Neural cell (in vitro differentiated cells): Measurements from ENCODE around the gene MBNL2. TPM values are rescaled to one million over a fixed set of nuclear protein-coding genes. Genes with fewer than 3 reads are reported as not detected.

Source experiments
- H2AFZ ChIP-seq: fragments of 200-600, 300-800 bp; sonication (generic), shearing (Covaris generic); 2 replicates; pipeline ENCODE4 v1.6.0; 2014; ENCODE audit warnings: low read depth, mild to moderate bottlenecking, antibody characterized with exemption, low read length, moderate library complexity
- H3F3A ChIP-seq: fragments of 200-600 bp; shearing (Covaris generic); 2 replicates; pipeline ENCODE4 v1.6.1; 2016; ENCODE audit warnings: mild to moderate bottlenecking, moderate library complexity, mixed read lengths, antibody characterized with exemption, low read length; ENCODE audit not compliant: insufficient read depth, poor library complexity, severe bottlenecking
- H3K27ac ChIP-seq: fragments of 200-600, 300-800 bp; sonication (generic), shearing (Covaris generic); 2 replicates; pipeline ENCODE4 v1.5.1; 2014; ENCODE audit warnings: mild to moderate bottlenecking, low read length, moderate library complexity
- H3K27me3 ChIP-seq: fragments of 300-800, 200-600 bp; sonication (generic), shearing (Covaris generic); 2 replicates; pipeline ENCODE4 v1.6.0; 2014; ENCODE audit warnings: mild to moderate bottlenecking, low read depth, low read length, moderate library complexity; ENCODE audit not compliant: insufficient read depth
- H3K36me3 ChIP-seq: fragments of 300-800, 200-600 bp; sonication (generic), shearing (Covaris generic); 2 replicates; pipeline ENCODE4 v1.5.1; 2014; ENCODE audit warnings: mild to moderate bottlenecking, antibody characterized with exemption, low read length, moderate library complexity; ENCODE audit not compliant: insufficient read depth
- H3K4me2 ChIP-seq: fragments of 300-800, 200-600 bp; sonication (generic), shearing (Covaris generic); 2 replicates; pipeline ENCODE4 v1.6.0; 2014; ENCODE audit warnings: mild to moderate bottlenecking, low read length
- H3K4me3 ChIP-seq: fragments of 300-800, 200-600 bp; sonication (generic), shearing (Covaris generic); 2 replicates; pipeline ENCODE4 v1.5.1; 2014; ENCODE audit warnings: mild to moderate bottlenecking, low read length, moderate library complexity
- H3K79me2 ChIP-seq: fragments of 200-600 bp; shearing (Covaris generic); replicated peaks from 2 replicates; pipeline ENCODE4 v1.6.0; 2014; ENCODE audit warnings: mild to moderate bottlenecking, low read length, moderate library complexity; ENCODE audit not compliant: insufficient read depth
- H3K9ac ChIP-seq: fragments of 300-800, 200-600 bp; sonication (generic), shearing (Covaris generic); 2 replicates; pipeline ENCODE4 v1.6.1; 2016; ENCODE audit warnings: mild to moderate bottlenecking, low read length, mixed read lengths
- H3K9me2 ChIP-seq: fragments of 200-600 bp; shearing (Covaris generic); 2 replicates; pipeline ENCODE4 v1.6.1; 2016; ENCODE audit warnings: mild to moderate bottlenecking, low read length, mixed read lengths; ENCODE audit not compliant: insufficient read depth
- H3K9me3 ChIP-seq: fragments of 200-600, 300-800 bp; sonication (generic), shearing (Covaris generic); 2 replicates; pipeline ENCODE4 v1.6.1; 2016; ENCODE audit warnings: mild to moderate bottlenecking, mixed run types, low read length, moderate library complexity, mixed read lengths
- H4K20me1 ChIP-seq: fragments of 200-600 bp; shearing (Covaris generic); 2 replicates; pipeline ENCODE4 v1.6.1; 2016; ENCODE audit warnings: mild to moderate bottlenecking, mixed run types; ENCODE audit not compliant: insufficient read depth
- EP300 ChIP-seq: fragments of 450-650 bp; conservative IDR thresholded peaks from 2 replicates; pipeline ENCODE4 v1.6.1; 2014; ENCODE audit warnings: antibody characterized with exemption, mild to moderate bottlenecking, moderate library complexity; ENCODE audit not compliant: poor library complexity, severe bottlenecking
- EZH2 ChIP-seq: fragments of 200-600, 300-800 bp; shearing (Covaris generic), sonication (generic); IDR thresholded peaks from 2 replicates; pipeline ENCODE4 v1.6.1; 2014; ENCODE audit warnings: antibody characterized with exemption, low read length, borderline replicate concordance, mild to moderate bottlenecking; ENCODE audit not compliant: insufficient read depth, poor library complexity, severe bottlenecking
- MXI1 ChIP-seq: fragments of 450-650 bp; conservative IDR thresholded peaks from 2 replicates; pipeline ENCODE4 v1.6.1; 2014; ENCODE audit warnings: antibody characterized with exemption, mild to moderate bottlenecking; ENCODE audit not compliant: poor library complexity, severe bottlenecking
- POLR2AphosphoS5 ChIP-seq: IDR thresholded peaks from 2 replicates; pipeline ENCODE4 v1.6.1; 2012
- RAD21 ChIP-seq: fragments of 450-650 bp; conservative IDR thresholded peaks from 2 replicates; pipeline ENCODE4 v1.6.1; 2014; ENCODE audit warnings: antibody characterized with exemption, mild to moderate bottlenecking, moderate library complexity
- SMC3 ChIP-seq: fragments of 450-650 bp; conservative IDR thresholded peaks from 2 replicates; pipeline ENCODE4 v1.6.1; 2014; ENCODE audit warnings: antibody characterized with exemption, mild to moderate bottlenecking, moderate library complexity; ENCODE audit not compliant: poor library complexity
- TAF1 ChIP-seq: IDR thresholded peaks from 2 replicates; pipeline ENCODE4 v1.6.1; 2012; ENCODE audit warnings: low read depth
- polyA plus RNA-seq: library from polyadenylated mRNA; depleted of rRNA; stranded (reverse); fragments of >200 nt; gene quantifications from 2 replicates; pipeline ENCODE4 v1.2.3, GENCODE V29; 2014
- TF ChIP-seq, protein P1 (sequence below): IDR thresholded peaks from 2 replicates; pipeline ENCODE4 v1.6.1; 2012; ENCODE audit warnings: borderline replicate concordance
- TF ChIP-seq, protein P2 (sequence below): fragments of 450-650 bp; IDR thresholded peaks from 2 replicates; pipeline ENCODE4 v1.5.1; 2014; ENCODE audit warnings: antibody characterized with exemption, mild to moderate bottlenecking, moderate library complexity; ENCODE audit not compliant: poor library complexity, severe bottlenecking

The MBNL2 gene
- polyA plus RNA-seq, 1 donor from 2014 or later, result 4.3 TPM

DNA sequence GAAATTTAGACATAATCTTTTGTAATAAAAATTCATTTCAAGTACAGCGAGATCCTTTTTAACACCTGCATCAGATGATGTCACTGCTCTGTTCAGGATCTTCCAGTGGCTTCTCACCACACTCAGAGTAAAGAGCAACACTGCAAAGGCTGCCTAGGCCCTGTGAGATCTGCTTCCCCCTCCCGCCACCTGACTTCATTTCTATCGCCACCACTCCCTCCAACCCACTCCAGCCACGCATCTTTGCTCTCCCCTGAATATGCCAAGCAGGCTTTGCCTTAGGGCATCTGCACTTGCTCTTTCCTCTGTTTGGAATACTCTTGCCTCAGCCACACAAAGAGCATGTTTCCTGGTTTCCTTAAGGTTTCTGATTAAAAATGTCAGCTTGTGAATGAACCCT lies 58.3 kb downstream of the MBNL2 start:
- no peaks in the 10 kb centered on the region for H3K9me2 ChIP-seq
- H2AFZ ChIP-seq, result no peak overlapping the region
- H3K9ac ChIP-seq, result no peak overlapping the region
- peaks cover 3% of the 10 kb centered on the region for H3K79me2 ChIP-seq
- no peak overlapping the region for H3K4me3 ChIP-seq
- no peaks in the 10 kb centered on the region for H3K9me3 ChIP-seq
- no peaks in the 10 kb centered on the region for H3K36me3 ChIP-seq
- no peaks in the 10 kb centered on the region for H4K20me1 ChIP-seq
- no peaks in the 10 kb centered on the region for H3K27me3 ChIP-seq
- H3K27ac ChIP-seq, result no peak overlapping the region
- H3F3A ChIP-seq, result no peaks in the 10 kb centered on the region
- no peak overlapping the region for H3K4me2 ChIP-seq
- TF ChIP-seq, protein P1, sequence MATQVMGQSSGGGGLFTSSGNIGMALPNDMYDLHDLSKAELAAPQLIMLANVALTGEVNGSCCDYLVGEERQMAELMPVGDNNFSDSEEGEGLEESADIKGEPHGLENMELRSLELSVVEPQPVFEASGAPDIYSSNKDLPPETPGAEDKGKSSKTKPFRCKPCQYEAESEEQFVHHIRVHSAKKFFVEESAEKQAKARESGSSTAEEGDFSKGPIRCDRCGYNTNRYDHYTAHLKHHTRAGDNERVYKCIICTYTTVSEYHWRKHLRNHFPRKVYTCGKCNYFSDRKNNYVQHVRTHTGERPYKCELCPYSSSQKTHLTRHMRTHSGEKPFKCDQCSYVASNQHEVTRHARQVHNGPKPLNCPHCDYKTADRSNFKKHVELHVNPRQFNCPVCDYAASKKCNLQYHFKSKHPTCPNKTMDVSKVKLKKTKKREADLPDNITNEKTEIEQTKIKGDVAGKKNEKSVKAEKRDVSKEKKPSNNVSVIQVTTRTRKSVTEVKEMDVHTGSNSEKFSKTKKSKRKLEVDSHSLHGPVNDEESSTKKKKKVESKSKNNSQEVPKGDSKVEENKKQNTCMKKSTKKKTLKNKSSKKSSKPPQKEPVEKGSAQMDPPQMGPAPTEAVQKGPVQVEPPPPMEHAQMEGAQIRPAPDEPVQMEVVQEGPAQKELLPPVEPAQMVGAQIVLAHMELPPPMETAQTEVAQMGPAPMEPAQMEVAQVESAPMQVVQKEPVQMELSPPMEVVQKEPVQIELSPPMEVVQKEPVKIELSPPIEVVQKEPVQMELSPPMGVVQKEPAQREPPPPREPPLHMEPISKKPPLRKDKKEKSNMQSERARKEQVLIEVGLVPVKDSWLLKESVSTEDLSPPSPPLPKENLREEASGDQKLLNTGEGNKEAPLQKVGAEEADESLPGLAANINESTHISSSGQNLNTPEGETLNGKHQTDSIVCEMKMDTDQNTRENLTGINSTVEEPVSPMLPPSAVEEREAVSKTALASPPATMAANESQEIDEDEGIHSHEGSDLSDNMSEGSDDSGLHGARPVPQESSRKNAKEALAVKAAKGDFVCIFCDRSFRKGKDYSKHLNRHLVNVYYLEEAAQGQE, result no peak
- TF ChIP-seq, protein P2, sequence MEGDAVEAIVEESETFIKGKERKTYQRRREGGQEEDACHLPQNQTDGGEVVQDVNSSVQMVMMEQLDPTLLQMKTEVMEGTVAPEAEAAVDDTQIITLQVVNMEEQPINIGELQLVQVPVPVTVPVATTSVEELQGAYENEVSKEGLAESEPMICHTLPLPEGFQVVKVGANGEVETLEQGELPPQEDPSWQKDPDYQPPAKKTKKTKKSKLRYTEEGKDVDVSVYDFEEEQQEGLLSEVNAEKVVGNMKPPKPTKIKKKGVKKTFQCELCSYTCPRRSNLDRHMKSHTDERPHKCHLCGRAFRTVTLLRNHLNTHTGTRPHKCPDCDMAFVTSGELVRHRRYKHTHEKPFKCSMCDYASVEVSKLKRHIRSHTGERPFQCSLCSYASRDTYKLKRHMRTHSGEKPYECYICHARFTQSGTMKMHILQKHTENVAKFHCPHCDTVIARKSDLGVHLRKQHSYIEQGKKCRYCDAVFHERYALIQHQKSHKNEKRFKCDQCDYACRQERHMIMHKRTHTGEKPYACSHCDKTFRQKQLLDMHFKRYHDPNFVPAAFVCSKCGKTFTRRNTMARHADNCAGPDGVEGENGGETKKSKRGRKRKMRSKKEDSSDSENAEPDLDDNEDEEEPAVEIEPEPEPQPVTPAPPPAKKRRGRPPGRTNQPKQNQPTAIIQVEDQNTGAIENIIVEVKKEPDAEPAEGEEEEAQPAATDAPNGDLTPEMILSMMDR, result no peak
- TF ChIP-seq RAD21 (no peak), TAF1 (no peak), SMC3 (no peak), EP300 (no peak), MXI1 (no peak), EZH2 (no peak), POLR2AphosphoS5 (no peak)

DNA sequence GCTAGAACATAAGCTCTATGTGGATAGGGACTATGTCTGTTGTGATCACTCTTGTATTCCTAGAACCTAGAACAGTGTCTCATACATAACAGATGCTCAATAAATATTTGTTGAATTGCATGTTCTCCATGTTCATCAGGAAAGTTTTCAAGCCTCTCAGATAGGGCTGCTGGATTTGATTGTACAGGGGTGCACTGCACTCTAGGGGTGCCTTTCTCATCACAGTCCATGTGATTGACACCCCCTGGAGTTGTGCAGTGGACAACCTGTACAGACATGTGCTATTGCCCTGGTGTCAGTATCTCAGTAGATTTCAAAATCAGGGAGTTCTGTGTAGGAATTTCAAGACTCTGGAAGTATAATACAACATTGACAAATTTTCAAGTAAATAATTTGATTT lies 58.9 kb downstream of the MBNL2 start:
- Histone ChIP-seq H3K9me3 (no peaks in the 10 kb centered on the region), H3K9me2 (no peaks in the 10 kb centered on the region), H2AFZ (no peak overlapping the region), H3K27ac (no peak overlapping the region), H3F3A (no peaks in the 10 kb centered on the region), H3K9ac (no peak overlapping the region), H3K36me3 (no peaks in the 10 kb centered on the region), H3K4me3 (no peak overlapping the region), H4K20me1 (no peaks in the 10 kb centered on the region), H3K27me3 (no peaks in the 10 kb centered on the region), H3K4me2 (no peak overlapping the region), H3K79me2 (peaks cover 3% of the 10 kb centered on the region)
- TF ChIP-seq EZH2, result no peak
- TF ChIP-seq RAD21, result no peak
- TF ChIP-seq, protein P2, result no peak
- TF ChIP-seq POLR2AphosphoS5, result no peak
- no peak for TF ChIP-seq EP300
- TF ChIP-seq TAF1, result no peak
